HG03520 (cell line): ENCODE measurements around the gene RAB5B.

Source experiments
- ATAC-seq: cut with Tn5 transposase; IDR thresholded peaks from one replicate; pipeline ENCODE4 v1.9.1; 2021; ENCODE audit warnings: mild to moderate bottlenecking, moderate library complexity; ENCODE audit not compliant: unreplicated experiment

The RAB5B gene

GRCh38 chr12:55973599-55974307 is at the start of gene RAB5B:
RAB5B (plus strand) TSS chr12:55974078; CDS start chr12:55986961, 12,883 bp downstream.
- peak; percentile 90 for ATAC-seq

- ATAC-seq = no peak
Observed at GRCh38 chr12:55925371-55925770, 48.5 kb upstream of the RAB5B start.

- no peak for ATAC-seq
Observed at GRCh38 chr12:55925870-55926737, 47.8 kb upstream of the RAB5B start.

GRCh38 chr12:55926738-55927587 is 46.9 kb upstream of the RAB5B start:
- peak; percentile 44 for ATAC-seq

GRCh38 chr12:55927588-55928502 is 46.0 kb upstream of the RAB5B start, which contains the start of gene PYM1:
PYM1 (minus strand) TSS chr12:55927894; CDS start chr12:55927761, 133 bp downstream.
- ATAC-seq = peak; percentile 27

GRCh38 chr12:55929306-55929791 is 44.5 kb upstream of the RAB5B start:
- no peak for ATAC-seq

GRCh38 chr12:55930771-55931316 is 43.0 kb upstream of the RAB5B start, which contains the start of gene DGKA:
DGKA (plus strand) TSS chr12:55931162; CDS start chr12:55936504, 5,342 bp downstream.
- ATAC-seq = no peak

GRCh38 chr12:55931317-55931779 is 42.5 kb upstream of the RAB5B start:
- no peak for ATAC-seq

- ATAC-seq = no peak
Observed at GRCh38 chr12:55931780-55932550, 41.9 kb upstream of the RAB5B start.

GRCh38 chr12:55932551-55932910 is 41.3 kb upstream of the RAB5B start:
- ATAC-seq = no peak

- ATAC-seq = no peak
Observed at GRCh38 chr12:55933169-55933798, 40.6 kb upstream of the RAB5B start.

- no peak for ATAC-seq
Observed at GRCh38 chr12:55933799-55934742, 39.8 kb upstream of the RAB5B start.

- ATAC-seq = no peak
Observed at GRCh38 chr12:55934773-55935172, 39.1 kb upstream of the RAB5B start.

- ATAC-seq = no peak
Observed at GRCh38 chr12:55935738-55936151, 38.1 kb upstream of the RAB5B start.

GRCh38 chr12:55937981-55938380 is 35.9 kb upstream of the RAB5B start:
- ATAC-seq = no peak

- no peak for ATAC-seq
Observed at GRCh38 chr12:55938826-55939501, 34.9 kb upstream of the RAB5B start.
